HL-60 (cell line): ENCODE results near the gene NRIP1.

Experiments used
- DNase-seq, 2 experiments: peaks; one replicate each; pipeline ENCODE4 v3.0.0-alpha.2; 2010 to 2020; ENCODE audit warnings: low read depth in 1 of 2, low spot score in 1 of 2
- H3K27ac ChIP-seq: fragments of 250-450 bp; sonication (Bioruptor Pico); replicated peaks from 2 replicates; pipeline ENCODE4 v1.5.1; 2020; ENCODE audit warnings: mild to moderate bottlenecking, moderate library complexity
- H3K27me3 ChIP-seq: fragments of 250-450 bp; sonication (Bioruptor Pico); 2 replicates; pipeline ENCODE4 v1.5.1; 2021; ENCODE audit warnings: mild to moderate bottlenecking, moderate library complexity; ENCODE audit not compliant: insufficient read depth, poor library complexity, severe bottlenecking
- H3K4me3 ChIP-seq: replicated peaks from 2 replicates; pipeline ENCODE4 v1.5.1; 2011; ENCODE audit warnings: mild to moderate bottlenecking, control low read depth, low read length; ENCODE audit not compliant: insufficient read depth
- CTCF ChIP-seq: IDR thresholded peaks from one replicate; pipeline ENCODE4 v1.5.1; 2011; ENCODE audit warnings: low read length, control low read depth, inconsistent platforms; ENCODE audit not compliant: insufficient read depth
- GABPA ChIP-seq: IDR thresholded peaks from 2 replicates; pipeline ENCODE4 v1.6.1; 2012; ENCODE audit warnings: low read depth
- POLR2AphosphoS5 ChIP-seq: IDR thresholded peaks from 2 replicates; pipeline ENCODE4 v1.6.1; 2012; ENCODE audit warnings: low read depth
- REST ChIP-seq: IDR thresholded peaks from 2 replicates; pipeline ENCODE4 v1.6.1; 2012; ENCODE audit warnings: low read depth; ENCODE audit not compliant: insufficient replicate concordance
- SPI1 ChIP-seq: IDR thresholded peaks from 2 replicates; pipeline ENCODE4 v1.6.1; 2012; ENCODE audit warnings: low read depth, mild to moderate bottlenecking, borderline replicate concordance

NRIP1 gene

GRCh38 chr21:15027056-15027455 lies 37.7 kb downstream of the NRIP1 start:
- TF ChIP-seq REST = no peak
- TF ChIP-seq GABPA = no peak
- TF ChIP-seq SPI1 = no peak
- TF ChIP-seq CTCF = no peak
- TF ChIP-seq POLR2AphosphoS5 = no peak
- H3K27ac ChIP-seq = no peak overlapping the region
- H3K4me3 ChIP-seq = no peak overlapping the region
- no peaks in the 10 kb centered on the region for H3K27me3 ChIP-seq
- no peak for DNase-seq

GRCh38 chr21:15026370-15026769 lies 38.4 kb downstream of the NRIP1 start:
- DNase-seq = no peak
- Histone ChIP-seq H3K27ac (no peak overlapping the region), H3K27me3 (no peaks in the 10 kb centered on the region), H3K4me3 (no peak overlapping the region)
- TF ChIP-seq REST (no peak), POLR2AphosphoS5 (no peak), CTCF (no peak), SPI1 (no peak), GABPA (no peak)

GRCh38 chr21:15023776-15024175 lies 41.0 kb downstream of the NRIP1 start:
- Histone ChIP-seq H3K27me3 (no peaks in the 10 kb centered on the region), H3K4me3 (no peak overlapping the region), H3K27ac (no peak overlapping the region)
- TF ChIP-seq REST = no peak
- no peak for TF ChIP-seq POLR2AphosphoS5
- no peak for TF ChIP-seq GABPA
- TF ChIP-seq SPI1 = no peak
- TF ChIP-seq CTCF = no peak
- no peak for DNase-seq
